SHP77 (cell line): ENCODE measurements around the gene TRIM59.
"Not testable (repeated sequence)": the region's sequence is repeated elsewhere in the genome, so short reads cannot be mapped to it uniquely, and the experiment has no call there.

ENCODE experiments used
- DNase-seq, 2 experiments: peaks; one replicate each; lab custom pipeline; 2025; lab: John Stamatoyannopoulos, UW

TRIM59 gene

DNA sequence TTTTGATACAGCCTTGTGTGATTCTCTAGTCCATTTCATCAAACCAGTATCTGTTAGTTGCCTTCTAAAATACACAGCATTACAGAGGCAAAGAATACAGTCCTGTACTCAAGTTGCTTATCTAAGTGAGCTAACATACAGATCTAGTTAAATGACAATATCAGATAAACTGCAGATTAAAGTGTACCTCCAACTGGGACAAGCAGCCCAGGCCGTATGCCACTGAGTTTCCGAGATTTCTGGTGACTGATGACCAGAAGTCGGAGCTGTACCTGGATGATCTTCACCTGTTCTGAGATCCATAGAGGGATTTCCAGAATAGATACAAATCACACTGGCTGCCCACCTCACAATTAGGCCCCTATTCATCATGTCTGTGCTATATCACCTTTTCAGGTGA lies 6.3 kb upstream of the TRIM59 start:
- DNase-seq: no peak

DNA sequence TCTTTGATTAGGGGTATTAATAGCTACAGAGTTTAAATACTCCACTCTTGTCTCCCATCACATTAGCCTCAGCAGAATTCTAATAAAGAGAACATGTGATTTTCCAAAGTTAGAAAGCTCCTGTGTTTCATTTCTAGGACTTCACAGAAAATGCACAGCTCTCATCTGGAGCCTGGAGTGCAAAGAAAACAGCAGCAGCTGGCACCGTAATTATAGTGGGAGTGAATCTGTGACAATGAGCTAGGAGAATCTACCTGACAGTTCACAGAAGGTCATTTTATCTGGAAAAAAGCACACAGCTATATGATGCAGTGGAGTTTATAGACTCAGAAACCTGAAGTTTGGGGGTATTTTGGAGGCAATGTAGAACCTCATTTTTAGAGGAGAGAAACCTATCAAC lies 5.4 kb upstream of the TRIM59 start:
- no peak for DNase-seq

DNA sequence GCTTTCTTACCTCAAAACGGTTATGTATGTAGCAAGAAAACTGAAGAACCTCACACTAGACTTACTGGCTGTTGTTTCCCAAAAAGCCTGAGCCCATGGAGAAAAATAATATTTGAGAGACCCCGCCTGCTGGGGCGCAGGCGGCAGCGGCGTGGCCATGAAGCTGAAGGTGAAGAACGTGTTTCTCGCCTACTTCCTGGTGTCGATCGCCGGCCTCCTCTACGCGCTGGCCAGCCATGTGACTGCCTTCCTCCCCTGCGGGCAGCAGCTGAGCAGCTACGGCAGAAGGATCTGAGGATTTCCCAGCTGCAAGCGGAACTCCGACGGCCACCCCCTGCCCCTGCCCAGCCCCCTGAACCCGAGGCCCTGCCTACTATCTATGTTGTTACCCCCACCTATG lies 2.7 kb upstream of the TRIM59 start:
- not testable (repeated sequence) for DNase-seq

DNA sequence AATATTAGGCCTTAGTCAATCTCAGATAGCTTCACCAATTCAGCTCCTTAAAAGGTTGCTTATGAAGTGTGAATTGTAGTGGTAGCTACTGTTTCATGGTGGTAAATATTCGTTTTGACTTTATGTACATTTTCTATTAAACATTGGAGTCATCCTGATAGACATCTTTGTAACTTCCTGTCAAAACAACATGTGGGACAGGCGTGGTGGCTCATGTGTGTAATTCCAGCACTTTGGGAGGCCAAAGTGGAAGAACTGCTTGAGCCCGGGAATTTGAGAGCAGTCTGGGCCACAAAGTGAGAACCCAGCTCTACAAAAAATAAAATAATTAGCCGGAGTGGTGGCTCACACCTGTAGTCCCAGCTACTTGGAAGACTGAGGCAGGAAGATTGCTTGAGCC lies 2.0 kb upstream of the TRIM59 start:
- no peak for DNase-seq

DNA sequence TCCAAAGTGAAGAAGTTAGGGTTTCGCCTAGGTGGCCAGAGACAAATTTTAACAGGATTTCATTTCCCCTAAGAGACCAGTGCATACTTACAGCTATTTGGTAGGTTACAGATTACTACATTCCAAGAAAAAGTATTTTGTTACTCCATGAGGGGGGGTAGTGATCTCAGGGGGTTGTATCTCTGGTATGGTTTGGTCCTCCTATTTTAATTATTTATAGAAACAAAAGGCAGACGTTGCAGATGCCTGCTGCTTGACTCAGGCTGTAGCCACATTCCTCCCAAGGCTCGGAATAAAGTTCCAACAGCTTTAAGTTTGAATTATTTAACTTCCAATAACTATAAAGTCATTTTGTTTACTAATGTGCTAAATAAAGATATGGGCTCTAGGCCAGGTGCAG lies 1.3 kb upstream of the TRIM59 start:
- DNase-seq: no peak

DNA sequence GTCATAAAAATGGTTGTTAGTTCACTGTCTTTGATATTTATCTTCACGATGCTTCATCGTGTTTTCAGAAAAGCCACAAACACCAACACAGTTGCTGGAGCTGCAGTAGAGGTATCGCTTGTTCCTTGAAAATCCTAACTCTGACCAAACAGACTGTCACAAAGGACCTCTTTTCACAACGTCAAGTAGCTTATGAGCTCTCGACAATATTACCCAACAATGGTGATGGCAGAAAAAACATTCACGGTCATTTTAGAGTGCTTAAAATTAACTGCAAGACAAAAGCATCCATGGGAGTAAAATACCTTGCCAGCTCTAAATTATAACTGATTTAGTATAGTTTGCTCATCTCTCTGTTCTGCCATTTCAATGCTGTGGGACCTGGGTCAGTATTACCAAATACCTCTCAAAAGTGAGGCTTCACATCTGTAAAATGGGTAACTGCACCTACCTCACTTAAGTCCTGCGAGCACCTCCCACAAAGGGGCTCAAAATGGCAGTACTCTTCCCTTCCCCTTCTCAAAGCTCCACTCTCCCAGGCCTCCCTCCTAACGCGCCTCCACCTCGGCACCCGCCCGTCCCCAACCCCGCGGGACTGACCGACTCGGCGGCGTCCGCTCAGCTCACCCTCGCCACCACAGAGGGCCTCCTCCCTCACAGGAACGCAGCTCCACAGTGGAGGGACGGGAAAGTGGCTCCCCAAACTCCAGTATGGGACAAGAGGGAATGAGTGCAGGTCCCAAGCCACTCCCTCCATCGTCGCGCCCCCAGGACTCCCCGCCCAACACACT lies 546 bp downstream of the TRIM59 start:
- no peak for DNase-seq

DNA sequence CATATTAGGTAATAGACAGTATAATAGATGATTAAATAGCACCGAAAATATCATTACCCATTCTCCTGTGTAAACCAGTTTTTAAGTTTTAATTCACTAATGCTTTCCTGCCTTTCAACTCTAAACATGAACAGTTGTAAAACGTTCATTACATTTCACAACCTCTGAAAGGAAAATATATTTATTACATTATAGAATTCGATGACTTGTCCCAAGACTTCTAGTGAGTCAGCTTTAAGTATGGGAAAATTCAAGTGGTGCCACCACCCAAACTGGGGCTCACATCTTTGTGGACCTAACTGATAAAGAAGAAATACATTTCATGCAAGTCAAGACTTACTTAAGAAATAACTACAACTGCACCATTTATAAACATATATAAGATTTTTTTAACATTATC lies 2.0 kb downstream of the TRIM59 start:
- no peak for DNase-seq

DNA sequence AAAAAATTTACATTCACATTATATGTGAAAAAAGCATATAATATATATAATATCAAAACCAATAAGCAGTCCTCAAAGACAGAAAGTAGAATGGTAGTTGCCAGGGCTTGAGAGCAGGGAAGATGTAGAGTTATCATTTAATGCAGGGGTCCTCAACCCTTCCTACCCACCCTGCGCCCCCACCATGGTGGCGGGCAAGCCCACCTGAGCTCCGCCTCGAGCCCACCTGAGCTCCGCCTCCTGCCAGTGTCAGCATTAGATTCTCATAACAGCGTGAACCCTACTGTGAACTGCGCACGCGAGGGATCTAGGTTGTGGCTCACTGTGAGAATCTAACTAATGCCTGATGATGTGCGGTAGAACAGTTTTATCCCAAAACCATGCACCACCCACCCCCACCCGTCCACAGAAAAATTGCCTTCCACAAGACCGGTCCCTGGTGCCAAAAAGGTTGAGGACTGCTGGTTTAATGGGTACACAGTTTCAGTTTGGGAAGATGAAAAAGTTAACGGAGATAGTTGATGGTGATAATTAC lies 3.0 kb downstream of the TRIM59 start:
- DNase-seq: no peak

DNA sequence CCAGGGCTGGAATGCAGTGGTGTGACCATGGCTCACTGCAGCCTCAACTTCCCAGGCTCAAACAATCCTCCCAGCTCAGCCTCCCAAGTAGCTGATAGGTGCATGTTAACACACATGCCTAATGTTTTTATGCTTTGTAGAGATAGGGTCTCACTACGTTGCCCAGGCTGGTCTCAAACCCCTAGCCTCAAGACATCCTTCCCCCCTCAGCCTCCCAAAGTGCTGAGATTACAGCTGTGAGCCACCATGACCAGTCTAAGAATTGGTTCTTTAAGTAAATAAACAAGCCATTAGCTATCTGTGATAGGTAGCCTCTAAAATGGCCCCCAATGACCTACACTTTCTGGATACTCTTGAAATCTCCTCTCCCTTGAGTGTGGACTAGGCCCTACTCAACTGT lies 3.7 kb downstream of the TRIM59 start:
- no peak for DNase-seq

DNA sequence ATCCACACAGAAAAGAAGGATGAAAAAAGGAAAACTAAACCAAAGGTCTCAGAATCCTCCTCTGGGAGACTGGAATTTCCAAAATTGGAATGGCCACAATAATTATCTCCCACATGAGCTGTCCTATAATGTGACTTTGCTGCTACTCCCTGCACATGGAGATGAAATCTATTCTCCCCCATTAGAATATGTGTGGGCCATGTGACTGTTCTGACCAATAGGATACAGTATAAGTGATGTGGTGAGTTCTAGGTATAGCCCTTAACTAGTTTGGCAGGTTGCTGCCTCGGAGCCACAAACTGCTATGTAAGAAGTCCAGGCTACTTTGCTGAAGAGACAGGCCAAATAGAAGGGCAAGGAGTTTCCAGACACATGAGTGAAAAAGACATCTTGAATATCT lies 5.2 kb downstream of the TRIM59 start:
- no peak for DNase-seq

DNA sequence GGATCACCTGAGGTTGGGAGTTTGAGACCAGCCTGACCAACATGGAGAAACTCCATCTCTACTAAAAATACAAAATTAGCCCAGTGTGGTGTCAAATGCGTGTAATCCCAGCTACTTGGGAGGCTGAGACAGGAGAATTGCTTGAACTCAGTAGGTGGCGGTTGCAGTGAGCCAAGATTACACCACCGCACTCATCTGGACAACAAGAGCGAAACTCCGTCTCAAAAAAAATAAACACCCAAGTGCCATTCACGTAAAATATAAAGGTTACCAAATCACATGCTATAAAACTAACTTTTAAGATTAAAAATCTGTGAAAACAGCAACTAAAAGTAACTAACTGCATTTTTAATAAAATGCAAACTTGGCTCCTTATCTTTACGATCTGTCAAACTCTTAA lies 8.9 kb downstream of the TRIM59 start:
- no peak for DNase-seq

DNA sequence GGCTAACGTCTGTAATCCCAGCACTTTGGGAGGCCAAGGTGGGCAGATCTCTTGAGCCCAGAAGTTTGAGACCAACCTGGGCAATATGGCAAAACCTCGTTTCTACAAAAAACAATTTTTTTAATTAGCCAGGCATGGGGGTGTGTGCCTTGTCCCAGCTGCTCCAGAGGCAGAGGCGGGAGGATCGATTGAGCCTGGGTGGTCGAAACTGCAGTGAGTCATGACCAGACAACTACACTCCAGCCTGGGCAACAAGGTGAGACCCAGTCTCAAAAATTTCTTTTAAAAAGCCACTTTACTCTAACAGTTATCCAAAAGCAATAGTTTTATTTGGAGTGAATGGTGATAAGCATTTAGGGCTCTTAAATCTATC lies 12.5 kb downstream of the TRIM59 start:
- no peak for DNase-seq

DNA sequence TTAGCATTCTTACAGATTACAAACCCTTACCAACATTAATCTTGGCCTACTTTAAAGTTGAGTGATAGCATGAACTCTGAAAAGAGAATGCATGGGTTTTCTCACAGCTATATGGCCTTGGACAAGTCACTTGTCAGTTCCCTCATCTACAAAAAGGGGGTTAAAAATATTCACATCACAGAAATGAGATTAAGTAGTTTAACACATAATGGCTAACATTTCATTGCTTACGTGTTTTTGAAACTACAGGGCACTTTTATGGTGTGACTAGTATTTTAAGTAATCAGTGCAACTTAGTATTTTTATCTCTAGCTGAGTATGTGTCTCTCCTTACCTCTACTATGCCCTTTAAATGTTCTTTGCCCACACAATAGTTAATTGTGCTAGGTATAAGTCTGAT lies 13.8 kb downstream of the TRIM59 start:
- no peak for DNase-seq

DNA sequence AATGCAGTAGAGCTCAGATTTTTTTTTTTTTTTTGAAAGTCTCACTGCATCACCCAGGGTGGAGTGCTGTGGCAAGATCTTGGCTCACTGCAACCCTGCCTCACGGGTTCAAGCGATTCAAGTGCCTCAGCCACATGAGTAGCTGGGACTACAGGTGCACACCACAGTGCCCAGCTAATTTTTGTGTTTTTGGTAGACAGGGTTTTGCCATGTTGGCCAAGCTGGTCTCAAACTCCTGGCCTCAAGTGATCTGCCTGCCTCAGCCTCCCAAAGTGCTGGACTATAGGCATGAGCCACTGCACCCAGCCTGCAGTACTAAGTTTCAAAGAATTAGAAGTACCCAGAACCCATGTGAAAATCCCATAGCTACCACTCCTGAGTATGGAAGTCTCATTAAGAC lies 14.5 kb downstream of the TRIM59 start:
- no peak for DNase-seq

DNA sequence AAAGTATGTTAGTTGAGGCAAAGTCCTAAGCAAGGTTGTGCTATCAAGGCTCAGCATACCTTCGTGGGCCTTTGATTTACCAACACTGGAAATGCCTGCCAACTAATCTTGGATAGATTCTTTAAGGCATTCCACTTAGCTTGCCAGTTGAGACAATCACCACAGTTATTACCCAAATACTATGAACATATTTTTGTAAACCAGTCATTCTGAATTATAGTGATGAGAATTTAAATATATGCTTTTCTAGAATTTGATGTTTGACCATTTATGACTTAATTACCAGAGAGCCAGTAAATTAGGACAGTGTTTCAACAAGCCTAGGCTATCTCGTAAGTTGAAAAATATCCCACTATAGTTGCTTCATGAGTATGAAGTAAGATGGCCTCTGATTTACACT lies 15.5 kb downstream of the TRIM59 start:
- no peak for DNase-seq

DNA sequence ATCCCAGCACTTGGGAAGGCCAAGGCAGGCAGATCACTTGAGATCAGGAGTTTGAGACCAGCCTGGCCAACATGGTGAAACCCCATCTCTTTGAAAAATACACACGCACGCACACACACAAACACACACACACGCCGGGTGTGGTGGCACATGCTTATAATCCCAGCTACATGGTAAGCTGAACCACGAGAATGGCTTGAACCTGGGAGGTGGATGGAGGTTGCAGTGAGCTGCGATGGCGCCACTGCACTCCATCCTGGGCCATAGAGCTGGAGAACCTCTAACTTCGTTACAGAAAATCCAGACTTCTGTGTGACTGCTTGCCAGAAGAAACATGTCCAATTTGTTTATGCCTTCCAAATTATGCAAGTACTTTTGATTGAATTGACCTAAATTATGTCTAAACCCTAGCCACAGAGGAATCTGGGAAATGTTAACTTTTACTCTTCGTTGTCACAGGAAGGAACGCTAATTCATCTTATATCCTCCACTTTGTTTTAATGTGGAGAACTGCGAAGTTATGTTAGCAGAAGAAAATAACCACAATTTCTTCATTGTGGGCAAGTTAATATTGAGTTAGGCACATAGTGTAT lies 21.7 kb downstream of the TRIM59 start:
- DNase-seq: no peak

DNA sequence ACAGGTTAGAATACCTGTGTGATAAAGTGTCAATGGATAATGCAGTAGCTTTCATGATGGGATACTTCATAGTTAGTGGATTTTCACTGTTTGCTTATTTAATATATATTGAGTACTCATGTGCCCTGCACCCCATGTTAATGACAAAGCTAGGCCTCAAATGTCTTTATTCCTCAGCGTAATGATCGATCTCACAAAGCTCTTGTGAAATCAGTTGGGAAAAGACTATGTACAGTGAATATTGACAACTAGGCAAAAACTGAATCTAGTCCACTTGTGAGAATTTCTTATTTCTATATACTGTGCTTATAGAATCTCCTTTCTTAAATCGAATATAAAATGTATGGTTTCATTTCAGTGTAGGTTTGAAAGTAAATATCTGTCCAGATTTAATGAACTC lies 32.3 kb downstream of the TRIM59 start:
- DNase-seq: no peak

DNA sequence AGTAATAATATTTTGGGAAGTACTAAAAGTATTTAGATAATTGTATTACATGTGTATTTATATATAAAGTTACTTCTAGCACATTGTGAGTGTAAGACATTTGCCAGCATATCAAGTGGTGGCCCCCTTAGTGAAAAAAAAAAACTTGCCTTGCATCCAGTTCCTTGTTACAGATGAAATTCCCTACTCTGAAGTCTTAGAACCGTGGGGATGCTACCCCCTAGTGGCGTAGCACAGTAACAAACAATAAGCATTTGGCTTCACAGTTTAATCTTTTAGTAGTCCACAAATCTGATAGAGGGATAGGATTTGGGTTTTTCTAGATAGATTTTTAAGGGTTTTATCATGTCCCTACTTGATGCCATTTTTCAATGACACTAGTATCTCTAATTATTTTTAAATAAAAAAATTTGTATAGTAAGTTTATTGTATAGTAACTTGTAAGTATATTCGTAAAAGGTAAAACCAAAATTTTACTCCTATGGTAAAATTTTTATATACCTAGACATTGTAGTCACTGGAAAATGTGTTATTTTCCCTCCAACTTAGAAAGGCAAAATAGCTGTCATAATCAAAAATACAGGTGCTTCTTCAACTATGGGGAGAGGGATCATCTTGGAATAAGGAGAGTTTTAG lies 35.9 kb downstream of the TRIM59 start:
- peak; percentile 41 to 42 for DNase-seq

DNA sequence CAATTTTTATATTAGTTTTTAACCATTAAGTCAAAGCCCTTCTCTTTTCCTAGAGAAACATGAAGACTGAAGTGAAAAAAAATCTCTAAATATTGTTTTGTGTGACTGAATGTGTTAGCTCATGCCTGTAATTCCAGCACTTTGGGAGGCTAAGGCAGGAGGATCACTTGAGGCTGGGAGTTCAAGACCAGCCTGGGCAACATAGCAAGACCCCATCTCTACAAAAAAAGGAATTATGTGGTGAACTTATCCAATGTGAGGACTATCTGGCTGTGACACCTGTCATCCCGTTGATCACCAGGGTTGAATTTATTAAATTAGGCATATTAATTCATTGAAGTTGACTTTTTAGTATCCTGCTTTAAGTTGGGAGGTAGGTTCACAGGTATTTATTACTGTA lies 37.1 kb downstream of the TRIM59 start:
- no peak for DNase-seq

DNA sequence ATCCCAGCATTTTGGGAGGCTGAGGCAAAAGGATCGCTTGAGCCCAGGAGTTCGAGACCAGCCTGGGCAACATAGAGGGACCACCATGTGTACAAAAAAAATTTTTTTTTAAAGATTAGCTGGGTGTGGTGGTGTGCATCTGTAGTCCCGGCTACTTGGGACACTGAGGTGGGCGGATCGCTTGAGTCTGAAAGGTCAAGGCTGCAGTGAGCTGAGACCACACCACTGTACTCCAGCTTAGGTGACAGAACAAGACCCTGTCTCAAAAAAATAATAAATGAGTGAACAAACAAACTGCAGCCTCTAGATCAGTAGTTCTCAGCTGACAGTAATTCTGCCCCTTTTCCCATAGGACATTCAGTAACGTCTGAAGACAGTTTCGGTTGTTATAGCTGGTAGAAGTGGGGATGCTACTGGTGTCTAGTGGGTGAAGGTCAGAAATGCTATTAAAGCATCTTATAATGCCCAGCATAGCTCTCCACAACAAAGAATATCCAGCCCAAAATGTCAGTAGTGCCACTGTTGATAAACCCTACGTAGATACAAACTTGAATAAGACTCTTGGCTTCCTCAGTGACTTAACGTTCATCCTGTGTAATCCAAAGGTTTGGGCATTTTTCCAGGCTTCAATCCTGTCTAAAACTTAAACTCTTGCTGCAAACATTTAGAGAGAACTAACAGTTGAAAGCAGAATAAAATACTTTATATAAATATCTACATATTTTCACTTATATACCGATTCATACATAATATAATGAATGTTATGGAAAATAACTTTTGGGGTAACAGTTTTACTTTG lies 39.6 kb downstream of the TRIM59 start:
- no peak for DNase-seq

DNA sequence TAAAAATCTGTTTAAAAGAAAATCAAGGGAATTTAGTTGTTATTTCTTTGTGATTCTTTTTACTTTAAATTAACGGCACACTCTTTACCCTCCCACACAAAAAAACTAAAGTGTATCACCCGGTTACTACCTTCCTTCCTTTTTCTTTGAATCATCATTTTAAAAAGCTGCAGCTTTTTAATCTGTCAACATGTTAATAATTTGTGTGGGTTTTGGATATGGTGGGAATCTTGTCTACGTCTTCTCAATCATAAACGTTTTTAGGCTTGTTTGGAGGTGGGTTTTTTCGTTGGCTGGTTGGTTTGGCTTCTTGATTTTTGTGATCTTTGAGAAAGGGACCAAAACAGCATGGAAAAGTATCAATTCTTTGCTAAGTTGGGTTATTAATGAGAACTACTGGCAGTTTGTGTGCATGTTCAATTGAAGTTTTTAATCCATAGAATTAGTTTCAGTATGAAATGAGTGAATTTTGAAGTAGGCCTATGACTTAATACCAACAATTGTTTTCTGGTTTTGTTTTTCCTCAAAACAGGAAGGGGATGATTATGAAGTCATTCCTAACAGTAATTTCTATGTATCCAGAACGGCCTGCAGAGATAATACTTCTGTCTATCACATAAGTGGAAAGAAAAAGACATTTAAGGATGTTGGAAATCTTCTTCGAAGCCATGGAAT lies 45.7 kb downstream of the TRIM59 start:
- DNase-seq: no peak

DNA sequence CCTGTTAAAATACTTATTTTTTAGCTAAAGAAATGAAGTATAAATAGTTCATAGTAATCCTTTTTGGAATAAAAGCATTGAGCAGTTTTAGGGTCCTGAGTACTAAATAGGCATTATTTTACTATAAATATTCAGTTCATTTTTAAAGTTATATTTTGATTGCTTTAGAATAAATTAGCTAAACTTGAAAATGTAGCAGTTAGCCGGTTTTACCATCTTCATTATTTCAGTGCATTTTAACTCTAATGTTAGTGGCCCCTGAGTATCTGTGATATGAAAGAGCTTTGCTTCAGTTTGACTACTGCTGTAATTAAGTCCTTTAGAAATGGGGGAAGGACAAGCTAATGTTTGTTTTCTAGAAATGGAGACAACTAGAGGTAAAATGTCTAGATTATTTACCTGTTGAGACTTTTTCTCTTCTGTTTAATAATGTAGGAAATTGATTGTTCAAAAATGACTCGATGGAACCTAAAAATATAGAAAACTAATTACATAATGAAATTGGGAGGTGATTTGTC lies 46.5 kb downstream of the TRIM59 start:
- DNase-seq: no peak
